Esophagus muscularis mucosa (tissue), 3 donors: ENCODE data around the gene PIK3R5.

Source experiments
- POLR2A ChIP-seq: fragments of 450-650 bp; IDR thresholded peaks from one replicate; pipeline ENCODE4 v1.6.1; 2017; ENCODE audit warnings: antibody characterized with exemption, moderate library complexity, mild to moderate bottlenecking, low read depth
- POLR2AphosphoS5 ChIP-seq, 2 donors: sonication (generic); formaldehyde crosslinking; IDR thresholded peaks; one replicate each; pipeline ENCODE4 v1.6.1; 2017; ENCODE audit warnings: antibody characterized with exemption in 2 of 2
- TF ChIP-seq, protein P1 (sequence below), 3 experiments: fragments of 200-600 bp in 2 of 3; fragments of 450-650 bp in 1 of 3; sonication (generic) in 2 of 3; IDR thresholded peaks; one replicate each; pipeline ENCODE4 v1.5.1; 2017 to 2019; ENCODE audit warnings: antibody characterized with exemption in 3 of 3, mild to moderate bottlenecking in 2 of 3, moderate library complexity in 1 of 3

DNA sequence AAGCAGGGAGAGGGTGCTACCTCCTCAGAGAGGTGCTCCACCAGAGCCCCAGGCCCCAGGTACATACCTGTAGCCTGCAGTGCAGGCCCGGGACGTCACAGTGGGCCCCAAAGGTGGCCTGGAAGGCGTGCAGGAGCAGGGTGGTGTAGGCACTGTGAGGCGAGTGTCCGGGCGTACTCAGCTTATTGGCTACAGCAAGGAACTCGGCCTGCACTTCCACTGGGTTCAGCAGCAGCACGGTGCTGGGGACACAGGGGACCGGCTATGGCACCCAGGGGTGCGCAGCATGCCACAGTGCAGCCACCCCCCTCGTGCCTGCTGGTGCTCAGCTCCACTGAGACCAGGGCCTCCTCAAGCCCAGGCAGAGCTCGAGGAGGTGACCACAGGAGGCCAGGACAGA, 74.8 kb downstream of the PIK3R5 start:
- TF ChIP-seq, protein P1, sequence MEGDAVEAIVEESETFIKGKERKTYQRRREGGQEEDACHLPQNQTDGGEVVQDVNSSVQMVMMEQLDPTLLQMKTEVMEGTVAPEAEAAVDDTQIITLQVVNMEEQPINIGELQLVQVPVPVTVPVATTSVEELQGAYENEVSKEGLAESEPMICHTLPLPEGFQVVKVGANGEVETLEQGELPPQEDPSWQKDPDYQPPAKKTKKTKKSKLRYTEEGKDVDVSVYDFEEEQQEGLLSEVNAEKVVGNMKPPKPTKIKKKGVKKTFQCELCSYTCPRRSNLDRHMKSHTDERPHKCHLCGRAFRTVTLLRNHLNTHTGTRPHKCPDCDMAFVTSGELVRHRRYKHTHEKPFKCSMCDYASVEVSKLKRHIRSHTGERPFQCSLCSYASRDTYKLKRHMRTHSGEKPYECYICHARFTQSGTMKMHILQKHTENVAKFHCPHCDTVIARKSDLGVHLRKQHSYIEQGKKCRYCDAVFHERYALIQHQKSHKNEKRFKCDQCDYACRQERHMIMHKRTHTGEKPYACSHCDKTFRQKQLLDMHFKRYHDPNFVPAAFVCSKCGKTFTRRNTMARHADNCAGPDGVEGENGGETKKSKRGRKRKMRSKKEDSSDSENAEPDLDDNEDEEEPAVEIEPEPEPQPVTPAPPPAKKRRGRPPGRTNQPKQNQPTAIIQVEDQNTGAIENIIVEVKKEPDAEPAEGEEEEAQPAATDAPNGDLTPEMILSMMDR (IDR thresholded peaks at IDR 0.05): no peak
- no peak for TF ChIP-seq POLR2A
- TF ChIP-seq POLR2AphosphoS5 (IDR thresholded peaks at IDR 0.05): no peak
